ENCODE results near the gene ASH1L.
"Not testable (repeated sequence)": the region's sequence is repeated elsewhere in the genome, so short reads cannot be mapped to it uniquely, and the experiment has no call there.

The ASH1L gene

GRCh38 chr1:155433128-155433830, 129.3 kb downstream of the ASH1L start:
- DNase-seq = not testable (repeated sequence)

- DNase-seq = no peak
These were observed 138.5 kb downstream of the ASH1L start for GRCh38 chr1:155424091-155424490.

- DNase-seq = no peak
These were observed 141.8 kb downstream of the ASH1L start for GRCh38 chr1:155420788-155421187.

GRCh38 chr1:155411840-155412239, 150.8 kb downstream of the ASH1L start:
- not testable (repeated sequence) for DNase-seq

- no peak for DNase-seq
These were observed 151.7 kb downstream of the ASH1L start for GRCh38 chr1:155410931-155411330.

GRCh38 chr1:155396874-155397476, 165.6 kb downstream of the ASH1L start:
- no peak for DNase-seq

- DNase-seq = no peak
These were observed 169.6 kb downstream of the ASH1L start for GRCh38 chr1:155392898-155393411.

- no peak for DNase-seq
These were observed 172.8 kb downstream of the ASH1L start for GRCh38 chr1:155389826-155390225.

GRCh38 chr1:155385836-155386235, 176.8 kb downstream of the ASH1L start:
- DNase-seq = not testable (repeated sequence)

- no peak for DNase-seq
These were observed 179.2 kb downstream of the ASH1L start for GRCh38 chr1:155383406-155383805.

- DNase-seq = no peak
These were observed 182.9 kb downstream of the ASH1L start for GRCh38 chr1:155379631-155380090.

- no peak for DNase-seq
These were observed 183.4 kb downstream of the ASH1L start for GRCh38 chr1:155379180-155379579.

GRCh38 chr1:155360051-155360450, 202.6 kb downstream of the ASH1L start:
- DNase-seq = no peak

GRCh38 chr1:155352631-155353030, 210.0 kb downstream of the ASH1L start:
- DNase-seq = no peak

- DNase-seq = no peak
These were observed 219.8 kb downstream of the ASH1L start for GRCh38 chr1:155342842-155343241.

GRCh38 chr1:155339515-155340097, 223.0 kb downstream of the ASH1L start:
- no peak for DNase-seq

- DNase-seq = no peak
These were observed 227.6 kb downstream of the ASH1L start for GRCh38 chr1:155334962-155335361.

GRCh38 chr1:155329980-155330598, 232.5 kb downstream of the ASH1L start:
- no peak for DNase-seq

GRCh38 chr1:155328856-155329255, 233.7 kb downstream of the ASH1L start:
- DNase-seq = not testable (repeated sequence)

- no peak for DNase-seq
These were observed 234.6 kb downstream of the ASH1L start for GRCh38 chr1:155327981-155328380.

GRCh38 chr1:155326631-155327037, 236.0 kb downstream of the ASH1L start:
- no peak for DNase-seq

GRCh38 chr1:155326020-155326526, 236.5 kb downstream of the ASH1L start:
- DNase-seq = no peak

GRCh38 chr1:155325603-155325893, 237.1 kb downstream of the ASH1L start:
- no peak for DNase-seq
